ENCODE results near the gene PRKAG2.

PRKAG2 gene

GRCh38 chr7:151708610-151709009 is 168.3 kb downstream of the PRKAG2 start:
- no peak for DNase-seq (ENCODE audit: low spot score)

DNA sequence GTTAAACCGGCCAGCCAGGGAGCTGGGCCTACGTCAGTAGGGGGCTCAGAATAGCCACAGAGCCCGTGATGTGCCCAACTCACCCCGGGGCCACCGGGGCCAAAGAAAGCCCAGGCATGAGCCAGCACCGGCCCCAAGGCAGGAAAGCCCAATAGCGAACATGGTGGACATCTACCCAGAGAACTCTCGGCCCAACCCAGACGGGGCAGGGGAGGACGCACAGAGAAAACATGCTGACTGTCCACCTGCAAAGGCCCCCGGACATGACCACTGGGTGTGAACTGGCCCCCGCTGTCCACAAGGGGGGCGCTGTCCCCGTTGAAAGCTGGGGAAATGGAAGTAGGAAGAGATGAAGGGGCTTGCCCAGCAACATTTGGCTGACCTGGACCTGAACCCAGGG is 169.2 kb downstream of the PRKAG2 start:
- DNase-seq (ENCODE audit: low spot score), result no peak

DNA sequence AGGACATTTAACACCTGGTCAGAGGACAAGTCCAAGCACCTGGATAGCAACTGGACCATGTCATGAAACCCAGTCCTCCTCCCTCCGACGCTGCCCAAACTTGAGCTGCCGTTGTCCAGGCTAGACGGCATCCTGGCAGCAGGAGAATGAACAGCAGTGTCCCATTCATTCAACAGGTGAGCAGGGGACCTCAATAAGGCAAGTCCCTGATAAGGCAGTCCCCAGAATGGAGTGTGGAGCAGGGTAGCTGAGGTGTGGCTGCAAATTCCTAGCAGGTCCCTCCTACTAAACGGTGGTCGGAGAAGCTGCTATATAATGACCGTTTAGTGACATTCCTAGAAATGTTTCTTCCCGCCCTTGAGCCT is 169.8 kb downstream of the PRKAG2 start:
- no peak for DNase-seq (ENCODE audit: low spot score)

DNA sequence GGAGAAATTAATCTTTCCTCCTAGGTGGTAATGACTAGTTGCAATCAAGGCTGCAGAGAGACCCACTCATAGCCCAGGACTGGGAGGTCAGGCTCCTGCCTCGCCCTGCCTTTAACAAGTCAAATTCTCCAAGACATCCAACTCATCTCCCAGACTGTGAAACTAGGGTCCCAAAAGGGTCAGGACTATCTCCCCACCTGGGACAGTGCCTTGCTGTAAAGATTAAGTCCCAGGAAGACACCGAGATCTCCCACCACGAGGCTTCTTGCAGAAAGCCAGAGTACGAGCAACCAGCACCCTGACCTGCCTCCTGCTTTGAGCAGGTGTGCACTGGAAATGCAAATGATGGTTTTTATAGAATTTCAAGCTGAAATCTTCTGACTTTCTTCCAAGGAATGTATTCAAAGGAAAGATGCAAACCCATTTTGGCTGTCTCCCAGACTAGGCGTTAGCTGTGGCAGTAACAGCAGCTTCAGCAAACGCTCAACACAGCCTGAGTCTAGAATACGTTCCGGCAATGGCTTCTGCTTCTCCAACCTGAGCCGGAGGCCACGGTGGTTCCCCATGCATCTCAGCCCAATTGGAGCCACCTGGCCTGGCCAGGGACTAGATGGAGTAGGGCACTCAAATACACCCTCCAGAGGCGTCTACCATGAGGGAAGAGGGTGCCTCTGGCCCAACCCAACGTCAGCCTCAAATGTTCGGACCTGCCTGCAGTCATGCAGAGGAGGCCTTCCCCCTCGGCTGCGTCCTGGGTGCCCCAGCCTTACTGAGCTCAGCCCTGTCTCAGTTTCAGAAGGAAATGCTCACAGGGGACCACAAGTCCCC is 170.4 kb downstream of the PRKAG2 start:
- no peak for DNase-seq (ENCODE audit: low spot score)

GRCh38 chr7:151705636-151706276 is 171.2 kb downstream of the PRKAG2 start:
- DNase-seq (ENCODE audit: low spot score), result no peak

DNA sequence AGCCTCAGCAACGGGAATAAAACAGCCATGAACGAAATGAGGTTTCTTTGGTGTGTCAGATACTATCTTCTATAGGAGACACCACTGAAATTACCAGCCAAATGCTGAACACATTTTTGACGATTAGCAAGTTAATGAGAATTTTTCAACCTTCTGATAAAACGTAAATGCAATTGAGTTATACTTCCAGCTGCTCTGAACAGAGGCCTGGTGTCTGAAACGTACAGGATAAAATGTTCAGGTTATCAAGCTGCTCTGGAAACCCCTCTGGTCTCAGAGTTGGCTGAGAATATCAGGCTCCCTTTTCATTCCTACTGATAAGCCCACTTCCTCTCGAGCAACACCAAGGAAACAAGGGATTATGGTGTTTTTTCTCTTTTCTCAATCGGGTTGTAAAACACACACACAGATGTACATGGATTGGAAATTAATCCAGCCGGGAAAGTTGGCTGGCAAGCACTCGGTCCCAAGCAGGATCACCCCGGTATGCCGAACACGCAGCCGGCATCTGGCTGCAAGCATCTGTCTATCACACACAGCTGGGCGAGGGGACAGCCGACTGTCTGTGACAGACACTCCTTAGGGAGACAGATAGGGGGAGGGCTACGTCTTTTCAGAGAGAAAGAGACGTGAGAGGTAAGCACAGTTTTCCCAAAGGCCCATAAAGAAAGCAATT is 171.8 kb downstream of the PRKAG2 start:
- no peak for DNase-seq (ENCODE audit: low spot score)

DNA sequence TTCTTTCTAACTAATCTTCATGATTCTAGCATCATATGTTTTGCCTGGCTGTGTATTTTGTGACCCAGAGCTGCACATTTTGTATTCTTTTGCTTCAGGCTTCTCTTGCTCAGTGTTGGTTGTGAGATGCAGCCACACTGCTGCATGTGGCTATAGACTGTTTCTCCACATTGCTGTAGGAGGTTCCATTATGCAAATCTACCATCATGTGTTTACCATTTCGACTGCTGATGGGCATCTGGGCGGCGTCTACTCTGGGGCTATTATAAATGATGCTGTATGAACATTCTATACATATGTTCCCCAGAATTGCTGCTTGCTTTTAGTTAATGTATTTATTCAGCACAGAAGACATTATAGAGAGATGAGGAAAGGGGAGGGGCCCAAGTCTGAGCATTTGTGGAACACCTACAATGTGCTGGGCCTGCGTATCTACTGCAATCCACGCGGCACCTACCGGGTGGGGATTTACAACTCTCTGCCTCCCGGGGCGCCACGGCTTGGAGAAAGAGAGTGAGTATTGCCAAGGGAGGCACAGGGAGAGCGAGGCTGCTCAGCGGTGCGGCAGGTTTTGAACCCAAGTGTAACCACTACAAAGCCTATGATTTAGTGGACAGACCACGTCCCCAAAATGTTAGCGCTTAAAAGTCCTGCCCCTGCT is 172.5 kb downstream of the PRKAG2 start:
- no peak for DNase-seq (ENCODE audit: low spot score)

DNA sequence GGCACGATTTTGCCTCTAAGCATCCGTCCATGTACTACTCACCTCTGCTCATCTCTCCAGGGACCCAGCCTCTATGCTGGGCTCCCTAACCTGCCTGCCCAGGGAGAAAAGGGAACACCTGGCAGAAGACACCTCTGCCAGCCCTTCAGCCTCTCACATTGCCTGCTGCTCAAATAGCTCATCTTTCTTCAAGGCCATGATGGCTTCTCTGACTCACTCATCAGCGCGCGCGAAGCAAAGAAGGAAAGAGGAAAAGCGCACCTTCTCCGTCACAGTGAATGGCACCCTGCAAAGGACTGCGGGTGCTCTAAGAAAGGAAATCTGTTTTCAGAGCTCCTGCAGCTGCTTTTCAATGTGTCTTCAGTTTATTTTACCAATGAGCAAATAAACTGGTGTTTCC is 174.0 kb downstream of the PRKAG2 start:
- no peak for DNase-seq (ENCODE audit: low spot score)

DNA sequence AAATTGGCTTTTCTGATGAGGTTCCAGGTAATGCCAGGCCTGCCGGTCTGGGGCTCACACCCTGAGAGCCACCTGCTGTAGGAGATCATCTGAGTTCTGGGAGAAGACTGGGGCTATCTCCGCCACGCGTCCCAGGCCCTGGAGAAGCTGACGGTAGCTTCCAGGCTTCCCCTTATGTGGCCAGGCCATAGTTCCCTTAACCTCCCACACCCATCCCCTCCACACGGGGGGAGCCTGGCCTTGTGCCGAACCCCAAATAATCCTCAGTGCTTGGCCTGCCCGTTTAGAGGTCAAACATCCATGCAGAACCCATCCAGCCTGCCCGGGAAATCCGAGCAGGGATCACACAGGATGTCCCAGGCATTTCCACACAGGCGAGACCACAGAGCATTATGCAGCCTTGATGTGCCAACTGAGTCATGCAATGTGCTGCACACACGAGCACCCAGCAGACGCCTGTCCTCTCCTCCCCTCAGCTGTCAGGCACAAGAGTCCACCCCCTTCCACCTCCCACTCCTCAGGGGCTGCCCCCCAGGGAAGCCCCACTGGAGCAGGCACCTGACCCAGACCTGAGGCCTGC is 176.2 kb downstream of the PRKAG2 start:
- DNase-seq (ENCODE audit: low spot score), result no peak

GRCh38 chr7:151699928-151700319 is 177.0 kb downstream of the PRKAG2 start:
- DNase-seq (ENCODE audit: low spot score), result no peak

DNA sequence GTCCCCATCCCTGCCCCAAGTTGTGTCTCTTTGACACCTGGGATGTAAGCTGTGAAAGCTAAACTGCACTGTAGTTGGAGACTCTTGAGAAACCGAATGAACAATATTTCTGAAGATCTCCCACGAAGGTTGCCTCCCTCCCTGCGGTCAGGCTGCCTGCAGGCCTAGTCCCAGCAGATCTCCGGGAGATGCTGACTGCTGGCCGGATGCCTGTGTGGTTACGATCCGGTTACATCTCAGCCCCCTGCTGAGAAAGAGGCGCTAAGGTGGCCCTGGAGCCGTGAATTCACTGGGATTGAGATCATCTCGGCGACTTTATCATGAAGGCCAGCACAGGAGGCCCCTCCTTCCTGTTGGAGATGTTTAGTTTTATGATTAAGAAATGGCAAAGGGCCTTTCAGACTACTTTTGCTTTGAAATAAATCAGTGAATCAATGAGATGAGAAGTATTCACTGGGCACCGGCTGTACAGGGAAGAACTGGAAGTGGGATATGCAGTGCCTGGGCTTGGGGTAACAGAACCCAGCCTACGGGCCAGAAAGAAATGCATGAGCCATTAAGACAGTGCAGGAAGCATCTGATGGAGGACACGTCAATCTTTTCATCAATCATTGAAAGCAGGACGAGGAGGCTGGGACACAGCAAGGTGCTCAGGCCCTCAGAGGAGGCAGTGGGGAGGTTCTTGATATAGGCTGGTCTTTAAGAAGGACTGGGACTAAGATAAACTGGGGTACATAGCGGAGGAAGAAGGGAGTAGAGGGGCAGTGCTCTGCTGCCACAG is 177.6 kb downstream of the PRKAG2 start:
- DNase-seq (ENCODE audit: low spot score), result no peak

DNA sequence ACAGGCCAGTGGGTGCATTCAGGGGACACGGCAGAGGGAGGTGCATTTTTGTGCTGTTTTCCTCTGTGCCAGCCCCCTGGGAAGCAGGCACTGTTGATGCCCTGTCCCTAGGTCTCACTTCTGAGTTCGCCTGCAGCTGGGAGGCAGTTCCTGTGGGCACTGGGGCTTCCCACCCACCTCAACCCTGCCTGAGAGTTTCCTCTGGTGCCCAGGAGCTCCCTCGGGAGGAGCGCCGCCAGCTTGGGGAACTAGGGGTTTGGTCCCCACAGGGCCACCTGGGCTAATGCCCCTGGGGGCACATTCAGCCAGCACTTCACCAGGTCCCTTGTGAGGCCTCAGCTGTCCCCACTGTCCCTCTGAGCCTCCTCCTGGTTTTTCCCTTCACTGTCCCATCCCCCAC is 179.0 kb downstream of the PRKAG2 start:
- DNase-seq (ENCODE audit: low spot score), result no peak

DNA sequence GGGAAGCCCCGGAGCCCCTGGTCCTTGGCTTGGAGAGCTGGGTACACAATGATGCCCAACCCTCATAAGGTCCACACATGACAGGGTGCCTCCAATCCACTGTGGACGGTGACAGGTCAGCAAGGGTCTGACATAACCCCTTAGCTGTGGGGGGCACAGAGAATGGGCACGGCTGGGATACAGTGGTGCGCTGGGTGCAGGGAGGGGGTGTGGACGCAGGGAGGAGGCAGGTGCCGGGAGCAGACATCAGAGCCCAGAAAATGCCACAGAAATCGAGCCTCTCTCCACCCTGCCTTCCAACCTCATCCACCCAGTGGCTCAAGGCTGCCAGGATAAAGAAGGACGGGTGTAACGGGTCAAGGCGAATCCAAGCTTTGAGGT is 179.4 kb downstream of the PRKAG2 start:
- DNase-seq (ENCODE audit: low spot score), result no peak

DNA sequence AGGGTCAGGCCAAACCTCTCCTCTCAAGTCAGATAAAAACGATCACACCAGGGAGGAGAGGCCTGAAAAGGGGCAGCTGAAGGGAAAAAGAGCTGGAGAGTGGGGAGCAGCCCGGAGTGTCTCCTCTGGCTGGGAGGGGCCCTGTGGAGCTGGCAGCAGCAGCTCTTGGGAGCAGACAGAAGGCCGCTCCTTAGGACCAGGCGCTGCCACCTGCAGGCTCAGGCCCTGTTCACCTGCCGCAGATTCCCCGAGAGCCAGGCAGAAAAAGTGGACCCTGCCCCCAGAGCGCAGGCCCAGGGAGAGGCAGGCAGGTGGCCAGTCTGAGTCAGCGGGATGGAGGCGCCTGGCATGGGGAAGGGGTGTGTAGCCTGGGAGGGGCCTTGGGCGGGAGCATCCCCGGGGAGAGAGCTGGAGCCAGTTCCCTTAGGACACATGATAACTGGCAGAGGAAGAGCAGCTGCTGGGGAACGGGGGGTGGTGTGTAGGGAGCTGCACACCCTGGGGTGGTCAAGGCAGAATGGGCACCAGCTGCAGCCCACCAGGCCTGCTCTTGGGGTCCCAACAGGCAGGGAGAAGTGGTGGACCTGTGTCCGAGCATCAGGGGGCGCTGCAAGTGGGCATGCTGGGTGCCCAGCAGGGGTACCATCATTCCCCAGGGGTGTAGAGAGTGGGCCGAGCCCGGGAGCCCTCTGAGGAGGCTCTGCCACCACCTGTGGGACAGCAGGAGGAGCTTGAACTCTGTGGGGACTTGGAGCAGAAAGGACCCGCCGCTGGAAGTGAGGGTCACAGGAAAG is 180.0 kb downstream of the PRKAG2 start:
- DNase-seq (ENCODE audit: low spot score), result no peak

DNA sequence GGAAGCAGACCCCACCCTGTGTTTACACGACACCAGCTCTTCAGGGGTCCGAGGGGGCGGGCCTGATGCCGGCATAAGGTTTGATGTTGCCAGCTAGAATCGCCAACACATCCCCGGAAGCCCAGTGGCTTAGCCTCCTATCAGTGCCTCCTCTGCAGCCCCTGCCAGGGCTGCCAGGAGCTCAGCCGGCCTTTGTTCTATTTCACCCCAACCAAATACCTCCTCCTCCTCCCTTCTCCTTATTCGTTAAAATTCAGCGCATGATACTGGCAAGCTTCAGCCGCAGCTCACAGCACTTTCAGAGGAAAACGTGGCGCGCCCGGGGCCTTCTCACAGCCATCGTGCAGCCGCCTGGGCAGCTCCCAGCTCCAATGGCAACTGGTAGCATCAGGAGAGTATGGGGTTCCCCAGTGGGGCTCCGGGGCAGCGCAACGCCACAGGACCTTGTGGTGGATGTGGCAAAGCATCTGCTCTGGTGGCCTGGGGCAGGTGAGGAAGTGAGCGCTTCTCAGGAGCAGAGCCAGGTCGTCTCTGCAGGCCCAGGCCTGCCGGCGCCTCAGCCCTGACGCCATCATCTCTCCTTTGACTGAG is 180.9 kb downstream of the PRKAG2 start:
- no peak for DNase-seq (ENCODE audit: low spot score)

- no peak for DNase-seq (ENCODE audit: low spot score)
Observed at GRCh38 chr7:151694828-151695580, 181.9 kb downstream of the PRKAG2 start.

DNA sequence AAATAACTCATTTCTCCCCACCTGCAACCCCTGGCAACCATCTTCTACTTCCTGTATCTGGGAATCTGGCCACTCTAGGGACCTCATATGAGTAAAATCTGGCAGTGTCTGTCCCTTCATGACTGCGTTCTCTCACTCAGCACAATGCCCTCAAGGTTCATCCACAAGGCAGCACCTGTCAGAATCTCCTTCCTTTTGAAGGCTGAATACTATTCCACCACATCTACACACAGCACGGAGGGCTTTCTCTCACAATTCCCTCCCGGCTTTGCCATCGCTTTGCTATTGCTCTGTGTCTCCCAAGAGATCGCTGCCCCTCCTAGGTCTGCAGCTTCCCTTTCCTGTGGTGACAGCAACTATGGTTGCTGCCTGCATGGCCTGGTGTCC is 182.5 kb downstream of the PRKAG2 start:
- no peak for DNase-seq (ENCODE audit: low spot score)

DNA sequence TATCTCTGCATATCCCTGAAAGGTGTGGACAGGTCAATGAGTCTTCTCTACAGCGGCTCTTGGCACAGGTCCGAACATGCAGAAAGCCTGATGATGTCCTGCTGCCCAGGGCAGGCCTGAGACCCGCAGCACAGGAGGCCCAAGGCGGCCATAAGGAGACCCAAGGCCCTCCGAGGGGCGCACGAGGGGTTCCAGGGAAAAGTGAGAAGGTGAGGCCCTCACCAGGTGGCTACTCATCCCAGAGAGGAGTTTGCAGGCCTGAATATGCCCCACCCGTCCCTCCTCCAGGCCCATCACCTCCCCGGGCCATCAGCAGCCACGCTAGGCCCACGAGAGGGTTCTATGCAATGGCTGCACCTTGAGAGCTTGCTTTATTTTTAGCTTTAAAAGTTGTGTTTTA is 183.8 kb downstream of the PRKAG2 start:
- DNase-seq (ENCODE audit: low spot score), result no peak

DNA sequence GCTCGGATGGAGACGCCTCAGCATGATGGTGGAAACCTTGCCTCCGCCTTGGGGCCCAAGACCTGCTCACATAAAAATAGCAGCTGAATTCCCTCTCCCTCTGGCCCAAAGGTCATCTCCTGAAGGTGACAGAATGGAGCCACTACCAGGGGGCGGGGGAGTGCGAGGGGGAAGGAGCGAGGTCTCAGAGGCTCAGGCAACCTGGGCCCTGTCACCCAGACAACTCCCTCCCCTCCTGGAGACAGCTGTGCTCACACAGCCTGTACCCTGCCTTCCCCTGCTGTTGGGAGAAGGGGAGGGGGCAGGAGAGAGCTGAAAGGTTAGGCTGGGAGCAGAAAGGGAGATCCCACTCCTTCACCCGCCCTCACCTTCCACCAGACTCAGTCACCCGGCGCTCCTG is 184.2 kb downstream of the PRKAG2 start:
- DNase-seq (ENCODE audit: low spot score), result no peak

GRCh38 chr7:151691449-151691848 is 185.5 kb downstream of the PRKAG2 start:
- DNase-seq (ENCODE audit: low spot score), result no peak

Measured in CD4-positive, alpha-beta T cell treated with Interleukin-6 at 100 ng/mL for 8 hours (primary cell).